ENCODE results near the gene PXYLP1. TPM values are rescaled to one million over a fixed set of nuclear protein-coding genes. Genes with fewer than 3 reads are reported as not detected.

Gene PXYLP1
- total and polyA plus RNA-seq, 2 experiments from 2014 or later = 21.3 to 25.8 TPM

GRCh38 chr3:141311170-141311495 is 79.5 kb downstream of the PXYLP1 start:
- no peak for DNase-seq (ENCODE audit: low spot score)
- H3K4me2 ChIP-seq = peak overlapping the region; percentile 88
- peaks cover 8% of the 10 kb centered on the region for H3K4me1 ChIP-seq (ENCODE audit: insufficient read depth)
- peak overlapping the region; percentile 58 for H3K4me3 ChIP-seq
- no peaks in the 10 kb centered on the region for H3K27me3 ChIP-seq
- no peak overlapping the region for H3K27ac ChIP-seq
- no peak for TF ChIP-seq EZH2phosphoT487 (IDR thresholded peaks at IDR 0.05; ENCODE audit: low read depth, severe bottlenecking, unreplicated experiment)
- no peak for TF ChIP-seq CTCF (IDR thresholded peaks at IDR 0.05; ENCODE audit: poor library complexity)
- TF ChIP-seq EZH2 (IDR thresholded peaks at IDR 0.05; ENCODE audit: borderline replicate concordance) = no peak
- no peaks in the 10 kb centered on the region for H3K36me3 ChIP-seq (replicated peaks; ENCODE audit: insufficient read depth, low read depth)
- no peaks in the 10 kb centered on the region for H3K79me2 ChIP-seq
- 32% methylated on average over 10 of the region's 13 CpGs for WGBS (ENCODE audit: low lambda C conversion rate, missing lambda C conversion rate)
- no peaks in the 10 kb centered on the region for H4K20me1 ChIP-seq (ENCODE audit: insufficient read depth, poor library complexity, severe bottlenecking)
- H2AFZ ChIP-seq = peak overlapping the region; percentile 63
- H3K9me3 ChIP-seq (ENCODE audit: low read depth) = no peaks in the 10 kb centered on the region
- no peaks in the 10 kb centered on the region for H3K9me2 ChIP-seq (replicated peaks; ENCODE audit: insufficient read depth)

GRCh38 chr3:141311496-141312353 is 80.1 kb downstream of the PXYLP1 start:
- 9% methylated on average over 43 of the region's 43 CpGs for WGBS (ENCODE audit: low lambda C conversion rate, missing lambda C conversion rate)
- peak; percentile 98 for DNase-seq (ENCODE audit: low spot score)
- H3K9me2 ChIP-seq (replicated peaks; ENCODE audit: insufficient read depth) = no peaks in the 10 kb centered on the region

GRCh38 chr3:141312354-141313092 is 80.9 kb downstream of the PXYLP1 start:
- no peaks in the 10 kb centered on the region for H4K20me1 ChIP-seq (ENCODE audit: insufficient read depth, poor library complexity, severe bottlenecking)
- TF ChIP-seq EZH2phosphoT487 (IDR thresholded peaks at IDR 0.05; ENCODE audit: low read depth, severe bottlenecking, unreplicated experiment) = no peak
- no peak for TF ChIP-seq CTCF (IDR thresholded peaks at IDR 0.05; ENCODE audit: poor library complexity)
- no peak for TF ChIP-seq EZH2 (IDR thresholded peaks at IDR 0.05; ENCODE audit: borderline replicate concordance)
- no peak for DNase-seq (ENCODE audit: low spot score)
- no peaks in the 10 kb centered on the region for H3K27me3 ChIP-seq
- H3K27ac ChIP-seq = peak overlapping the region; percentile 80
- peak overlapping the region; percentile 79 for H3K4me2 ChIP-seq
- no peaks in the 10 kb centered on the region for H3K79me2 ChIP-seq
- H3K4me1 ChIP-seq (ENCODE audit: insufficient read depth) = peaks cover 8% of the 10 kb centered on the region
- H3K9me2 ChIP-seq (replicated peaks; ENCODE audit: insufficient read depth) = no peaks in the 10 kb centered on the region
- peak overlapping the region; percentile 27 for H3K4me3 ChIP-seq
- peak overlapping the region; percentile 88 for H2AFZ ChIP-seq
- WGBS (ENCODE audit: low lambda C conversion rate, missing lambda C conversion rate) = 84% methylated on average over 16 of the region's 16 CpGs
- H3K36me3 ChIP-seq (replicated peaks; ENCODE audit: insufficient read depth, low read depth) = no peaks in the 10 kb centered on the region
- no peaks in the 10 kb centered on the region for H3K9me3 ChIP-seq (ENCODE audit: low read depth)

More at GRCh38 chr3:141311496-141312353, 80.1 kb downstream of the PXYLP1 start:
- H3K4me1 ChIP-seq (ENCODE audit: insufficient read depth) = peaks cover 8% of the 10 kb centered on the region
- H3K36me3 ChIP-seq (replicated peaks; ENCODE audit: insufficient read depth, low read depth) = no peaks in the 10 kb centered on the region
- peak overlapping the region; percentile 58 for H3K4me3 ChIP-seq
- H2AFZ ChIP-seq = peak overlapping the region; percentile 88
- H3K27ac ChIP-seq = peak overlapping the region; percentile 80
- H3K4me2 ChIP-seq = peak overlapping the region; percentile 88
- TF ChIP-seq EZH2 (IDR thresholded peaks at IDR 0.05; ENCODE audit: borderline replicate concordance) (no peak), CTCF (IDR thresholded peaks at IDR 0.05; ENCODE audit: poor library complexity) (peak; percentile 89)
- H3K9me3 ChIP-seq (ENCODE audit: low read depth) = no peaks in the 10 kb centered on the region
- no peaks in the 10 kb centered on the region for H3K79me2 ChIP-seq
- H3K27me3 ChIP-seq = no peaks in the 10 kb centered on the region
- H4K20me1 ChIP-seq (ENCODE audit: insufficient read depth, poor library complexity, severe bottlenecking) = no peaks in the 10 kb centered on the region

All from hepatocyte (in vitro differentiated cells).